Measurements from ENCODE around the gene SMURF2.
A peak's percentile ranks its signal among the peaks of the same experiment; 100 is the strongest.

The SMURF2 gene

DNA sequence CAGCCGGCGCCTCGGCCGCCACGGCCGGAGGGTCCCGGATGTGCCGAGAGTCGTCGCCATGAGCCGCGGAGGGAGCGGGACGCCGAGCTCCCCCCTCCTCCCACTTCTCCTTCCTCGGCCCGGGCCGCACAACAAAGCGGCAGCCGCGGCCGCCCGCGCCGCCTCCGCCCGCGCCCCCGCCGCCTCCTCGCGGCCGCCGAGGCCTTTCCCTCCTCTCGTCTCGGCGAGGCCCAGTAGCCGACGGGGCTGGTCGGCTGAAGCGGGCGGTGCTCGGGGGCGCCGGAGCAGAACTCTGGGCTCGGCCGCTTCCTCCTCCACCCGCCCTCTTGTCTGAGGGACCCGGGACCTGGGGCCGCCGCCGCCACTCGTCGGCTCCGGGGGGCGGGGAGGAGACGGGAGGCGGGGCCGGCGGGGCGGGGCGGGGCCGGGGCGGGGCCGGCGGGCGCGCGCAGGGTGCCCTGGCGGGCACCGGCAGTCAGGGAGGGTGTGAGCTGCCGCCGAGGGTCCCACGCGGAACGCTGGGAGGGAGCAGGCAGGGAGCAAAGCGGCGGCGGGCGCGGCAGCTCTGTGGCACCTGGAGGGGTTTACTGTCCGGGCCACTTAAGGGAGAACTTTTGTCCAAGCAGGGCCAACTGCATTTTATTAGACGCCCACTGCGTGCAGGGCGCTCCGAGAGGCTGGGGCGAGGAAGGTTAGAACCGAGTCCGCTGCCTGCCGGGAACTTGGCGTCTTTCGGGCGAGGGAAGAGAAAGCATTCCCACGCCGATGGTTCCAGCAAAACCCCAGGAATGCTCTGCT is at the start of gene SMURF2:
TSS of gene SMURF2 (minus strand) at position 332 of the 798 bp plus-strand sequence. CDS start 427 bp downstream, outside the sequence.
- Histone ChIP-seq H3K4me3 (IDR thresholded peaks at IDR 0.05; ENCODE audit: insufficient read depth, low read depth, low read length) (no peak within 1 kb of the TSS), H3K4me1 (ENCODE audit: low read depth, poor library complexity, severe bottlenecking) (peaks cover 21% of the 10 kb centered on the region), H4K20me1 (ENCODE audit: insufficient read depth) (no peaks in the 10 kb centered on the region; the same call in 1 of the 2 replicates), H3K79me2 (ENCODE audit: insufficient read depth, low read depth) (peaks cover 32% of the 10 kb centered on the region; the same call in 1 of the 2 replicates), H3K9ac (peak within 1 kb of the TSS; percentile 52; the same call in 1 of the 2 replicates), H3K36me3 (ENCODE audit: insufficient read depth) (no peaks in the 10 kb centered on the region), H2AFZ (ENCODE audit: low read depth) (peak within 1 kb of the TSS; percentile 91), H3K27me3 (ENCODE audit: insufficient read depth, low read depth) (no peaks in the 10 kb centered on the region), H3K27ac (peak within 1 kb of the TSS; percentile 50; the same call in 1 of the 2 replicates), H3K4me2 (peak within 1 kb of the TSS; percentile 81)
- TF ChIP-seq, protein P1, sequence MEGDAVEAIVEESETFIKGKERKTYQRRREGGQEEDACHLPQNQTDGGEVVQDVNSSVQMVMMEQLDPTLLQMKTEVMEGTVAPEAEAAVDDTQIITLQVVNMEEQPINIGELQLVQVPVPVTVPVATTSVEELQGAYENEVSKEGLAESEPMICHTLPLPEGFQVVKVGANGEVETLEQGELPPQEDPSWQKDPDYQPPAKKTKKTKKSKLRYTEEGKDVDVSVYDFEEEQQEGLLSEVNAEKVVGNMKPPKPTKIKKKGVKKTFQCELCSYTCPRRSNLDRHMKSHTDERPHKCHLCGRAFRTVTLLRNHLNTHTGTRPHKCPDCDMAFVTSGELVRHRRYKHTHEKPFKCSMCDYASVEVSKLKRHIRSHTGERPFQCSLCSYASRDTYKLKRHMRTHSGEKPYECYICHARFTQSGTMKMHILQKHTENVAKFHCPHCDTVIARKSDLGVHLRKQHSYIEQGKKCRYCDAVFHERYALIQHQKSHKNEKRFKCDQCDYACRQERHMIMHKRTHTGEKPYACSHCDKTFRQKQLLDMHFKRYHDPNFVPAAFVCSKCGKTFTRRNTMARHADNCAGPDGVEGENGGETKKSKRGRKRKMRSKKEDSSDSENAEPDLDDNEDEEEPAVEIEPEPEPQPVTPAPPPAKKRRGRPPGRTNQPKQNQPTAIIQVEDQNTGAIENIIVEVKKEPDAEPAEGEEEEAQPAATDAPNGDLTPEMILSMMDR (conservative IDR thresholded peaks at IDR 0.05; ENCODE audit: low read depth, low read length), result no peak

DNA sequence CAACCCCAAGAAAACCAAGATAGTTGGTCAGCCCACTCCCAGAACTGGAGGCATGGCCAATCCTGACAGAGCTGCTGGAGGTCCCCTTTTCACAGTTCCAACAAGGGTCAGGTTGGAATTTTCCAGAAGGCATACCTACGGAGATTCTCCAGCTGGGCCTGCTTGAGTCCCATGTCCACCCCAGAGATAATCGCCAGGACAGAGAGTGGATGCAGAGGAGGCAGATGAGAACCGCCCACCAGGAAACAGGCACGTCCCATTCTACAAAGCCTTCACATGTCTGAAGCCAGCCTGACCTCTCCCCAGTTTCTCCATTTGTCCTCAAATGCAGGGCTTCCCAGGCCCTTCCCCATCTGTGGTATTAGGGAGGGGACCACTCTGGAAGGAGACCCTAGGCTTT is 47.4 kb upstream of the SMURF2 start:
- H3K36me3 ChIP-seq (ENCODE audit: insufficient read depth), result no peaks in the 10 kb centered on the region
- H4K20me1 ChIP-seq (ENCODE audit: insufficient read depth), result no peaks in the 10 kb centered on the region
- H3K27ac ChIP-seq, result peak overlapping the region; percentile 56
- TF ChIP-seq, protein P1 (conservative IDR thresholded peaks at IDR 0.05; ENCODE audit: low read depth, low read length), result no peak
- H3K9ac ChIP-seq, result no peak overlapping the region
- H3K27me3 ChIP-seq (ENCODE audit: insufficient read depth, low read depth), result no peaks in the 10 kb centered on the region
- no peaks in the 10 kb centered on the region for H3K79me2 ChIP-seq (ENCODE audit: insufficient read depth, low read depth)
- H3K4me1 ChIP-seq (ENCODE audit: low read depth, poor library complexity, severe bottlenecking), result peaks cover 34% of the 10 kb centered on the region
- peak overlapping the region; percentile 7; the same call in 1 of the 2 replicates for H3K4me2 ChIP-seq
- peak overlapping the region; percentile 1; the same call in 1 of the 2 replicates for H2AFZ ChIP-seq (ENCODE audit: low read depth)
- no peak overlapping the region for H3K4me3 ChIP-seq (IDR thresholded peaks at IDR 0.05; ENCODE audit: insufficient read depth, low read depth, low read length)

DNA sequence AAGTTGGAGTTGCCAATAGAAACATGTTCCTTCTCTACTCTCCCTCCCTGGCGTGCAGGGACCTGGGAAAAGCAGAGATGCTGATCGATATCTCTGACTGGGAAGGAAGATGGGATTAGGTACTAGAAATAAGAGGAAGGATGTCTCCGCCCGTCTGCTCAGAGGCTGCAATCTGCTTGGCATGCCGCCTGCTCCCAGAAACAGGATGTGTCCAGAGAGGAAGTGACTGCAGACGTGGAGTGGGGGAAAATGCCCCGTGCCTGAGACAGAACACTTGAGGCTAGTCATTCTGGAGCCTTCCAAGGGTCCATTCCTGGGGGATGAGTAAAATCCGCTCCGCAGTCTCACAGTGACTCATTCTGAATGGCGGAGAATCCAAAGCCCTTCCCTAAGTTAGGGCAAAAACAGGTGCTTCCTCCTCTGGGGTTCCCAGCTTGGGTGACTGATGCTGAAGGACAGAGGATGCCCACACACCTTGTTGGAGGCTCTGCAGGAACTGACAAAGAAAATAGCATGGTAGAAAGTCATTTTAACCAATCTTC is 45.0 kb upstream of the SMURF2 start:
- H3K4me2 ChIP-seq, result no peak overlapping the region

DNA sequence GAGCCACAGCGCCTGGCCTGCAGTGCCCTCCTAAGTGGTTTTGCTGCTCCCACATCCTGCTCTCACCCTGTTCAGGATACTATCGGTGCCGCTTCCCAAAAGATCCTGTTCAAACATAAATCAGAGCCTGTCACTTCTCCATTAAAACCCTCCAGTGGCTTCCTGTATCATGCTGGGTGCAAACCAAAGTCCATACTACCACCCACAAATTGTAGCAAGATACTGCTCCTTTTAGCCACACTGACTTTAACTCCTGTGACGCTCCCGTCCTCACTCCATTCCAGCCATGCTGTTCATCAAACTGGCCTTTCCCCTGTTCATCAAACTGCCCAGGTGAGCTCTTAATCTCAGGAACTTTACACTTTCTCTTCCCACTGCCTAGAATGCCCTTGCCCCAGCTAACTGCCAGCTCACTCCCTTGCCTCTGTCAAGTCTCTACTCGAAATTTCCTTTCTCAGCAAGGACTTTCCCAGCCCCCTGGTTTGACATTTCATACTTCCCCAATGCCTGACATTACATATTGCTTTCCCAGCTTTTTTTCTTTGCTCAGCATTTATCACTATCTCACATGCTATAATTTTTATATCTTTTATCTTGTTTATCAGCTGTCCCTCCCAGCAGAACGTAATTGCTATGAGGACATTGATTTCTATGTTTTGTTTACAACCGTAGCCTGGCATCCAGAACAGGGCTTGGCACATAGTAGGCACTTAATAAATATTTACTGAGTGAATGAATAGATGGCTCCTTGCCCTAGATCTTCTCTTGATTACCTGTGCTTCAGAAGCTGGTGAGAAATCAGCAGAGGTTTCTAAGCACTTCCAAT is 44.3 kb upstream of the SMURF2 start:
- Histone ChIP-seq H3K4me3 (IDR thresholded peaks at IDR 0.05; ENCODE audit: insufficient read depth, low read depth, low read length) (no peak overlapping the region), H3K27ac (no peak overlapping the region)

More for the DNA sequence above, 45.0 kb upstream of the SMURF2 start:
- Histone ChIP-seq H2AFZ (ENCODE audit: low read depth) (no peak overlapping the region), H4K20me1 (ENCODE audit: insufficient read depth) (no peaks in the 10 kb centered on the region), H3K79me2 (ENCODE audit: insufficient read depth, low read depth) (no peaks in the 10 kb centered on the region), H3K27ac (no peak overlapping the region), H3K36me3 (ENCODE audit: insufficient read depth) (no peaks in the 10 kb centered on the region), H3K4me3 (IDR thresholded peaks at IDR 0.05; ENCODE audit: insufficient read depth, low read depth, low read length) (no peak overlapping the region), H3K9ac (no peak overlapping the region), H3K4me1 (ENCODE audit: low read depth, poor library complexity, severe bottlenecking) (peaks cover 27% of the 10 kb centered on the region), H3K27me3 (ENCODE audit: insufficient read depth, low read depth) (no peaks in the 10 kb centered on the region)
- TF ChIP-seq, protein P1 (conservative IDR thresholded peaks at IDR 0.05; ENCODE audit: low read depth, low read length), result no peak

More for the DNA sequence above, 44.3 kb upstream of the SMURF2 start:
- H3K27me3 ChIP-seq (ENCODE audit: insufficient read depth, low read depth), result no peaks in the 10 kb centered on the region
- no peak overlapping the region for H3K4me2 ChIP-seq
- no peak overlapping the region for H3K9ac ChIP-seq
- TF ChIP-seq, protein P1 (conservative IDR thresholded peaks at IDR 0.05; ENCODE audit: low read depth, low read length), result no peak
- peaks cover 27% of the 10 kb centered on the region for H3K4me1 ChIP-seq (ENCODE audit: low read depth, poor library complexity, severe bottlenecking)
- H3K79me2 ChIP-seq (ENCODE audit: insufficient read depth, low read depth), result no peaks in the 10 kb centered on the region
- no peaks in the 10 kb centered on the region for H3K36me3 ChIP-seq (ENCODE audit: insufficient read depth)
- H2AFZ ChIP-seq (ENCODE audit: low read depth), result no peak overlapping the region
- H4K20me1 ChIP-seq (ENCODE audit: insufficient read depth), result no peaks in the 10 kb centered on the region
